NCI-H2171 (cell line): ENCODE data around the gene POC1B.
"Not testable (repeated sequence)": the region's sequence is repeated elsewhere in the genome, so short reads cannot be mapped to it uniquely, and the experiment has no call there.

Experiments used
- DNase-seq: peaks from one replicate; lab custom pipeline; 2025; lab: John Stamatoyannopoulos, UW

POC1B gene

GRCh38 chr12:89464974-89465592 is 60.8 kb downstream of the POC1B start:
- DNase-seq: no peak

- DNase-seq: peak; percentile 33
Measured at GRCh38 chr12:89461649-89462612, 63.9 kb downstream of the POC1B start.

- no peak for DNase-seq
Measured at GRCh38 chr12:89461190-89461589, 64.7 kb downstream of the POC1B start.

- not testable (repeated sequence) for DNase-seq
Measured at GRCh38 chr12:89459279-89459678, 66.6 kb downstream of the POC1B start.

- DNase-seq: no peak
Measured at GRCh38 chr12:89456565-89456964, 69.3 kb downstream of the POC1B start.

GRCh38 chr12:89454080-89454848 is 71.6 kb downstream of the POC1B start:
- DNase-seq: no peak

GRCh38 chr12:89453121-89453978 is 72.5 kb downstream of the POC1B start:
- no peak for DNase-seq

GRCh38 chr12:89451841-89452251 is 74.0 kb downstream of the POC1B start:
- DNase-seq: no peak

- DNase-seq: no peak
Measured at GRCh38 chr12:89450907-89451306, 74.9 kb downstream of the POC1B start.

- DNase-seq: no peak
Measured at GRCh38 chr12:89448951-89449371, 76.9 kb downstream of the POC1B start.

- DNase-seq: no peak
Measured at GRCh38 chr12:89448526-89448925, 77.3 kb downstream of the POC1B start.

- no peak for DNase-seq
Measured at GRCh38 chr12:89439941-89440340, 85.9 kb downstream of the POC1B start.

- DNase-seq: no peak
Measured at GRCh38 chr12:89437231-89437630, 88.6 kb downstream of the POC1B start.

- no peak for DNase-seq
Measured at GRCh38 chr12:89436062-89436461, 89.8 kb downstream of the POC1B start.

- no peak for DNase-seq
Measured at GRCh38 chr12:89433634-89434033, 92.2 kb downstream of the POC1B start.

GRCh38 chr12:89432396-89432795 is 93.5 kb downstream of the POC1B start:
- DNase-seq: no peak

GRCh38 chr12:89429528-89429927 is 96.3 kb downstream of the POC1B start:
- DNase-seq: no peak

GRCh38 chr12:89427508-89428156 is 98.2 kb downstream of the POC1B start:
- DNase-seq: no peak

GRCh38 chr12:89424846-89425245 is 101.0 kb downstream of the POC1B start:
- no peak for DNase-seq

GRCh38 chr12:89424389-89424788 is 101.5 kb downstream of the POC1B start:
- no peak for DNase-seq
